ENCODE results near the gene ANXA2. TPM values are rescaled to one million over a fixed set of nuclear protein-coding genes. Genes with fewer than 3 reads are reported as not detected.
"Not testable (repeated sequence)": the region's sequence is repeated elsewhere in the genome, so short reads cannot be mapped to it uniquely, and the experiment has no call there.

ANXA2 gene
- total RNA-seq, 2 experiments from 2014 or later, result 382 to 422 TPM

- H3K27ac Mint-ChIP-seq; ATAC-seq; H3K4me3 Mint-ChIP-seq; H3K36me3 Mint-ChIP-seq; H3K9me3 Mint-ChIP-seq (ENCODE audit: low read depth); DNase-seq; H3K27me3 Mint-ChIP-seq; CTCF ChIA-PET: not testable (repeated sequence)
- peaks cover 20% of the 10 kb centered on the region for H3K4me1 Mint-ChIP-seq
Measured at GRCh38 chr15:60404351-60404750, 6.6 kb upstream of the ANXA2 start.

DNA sequence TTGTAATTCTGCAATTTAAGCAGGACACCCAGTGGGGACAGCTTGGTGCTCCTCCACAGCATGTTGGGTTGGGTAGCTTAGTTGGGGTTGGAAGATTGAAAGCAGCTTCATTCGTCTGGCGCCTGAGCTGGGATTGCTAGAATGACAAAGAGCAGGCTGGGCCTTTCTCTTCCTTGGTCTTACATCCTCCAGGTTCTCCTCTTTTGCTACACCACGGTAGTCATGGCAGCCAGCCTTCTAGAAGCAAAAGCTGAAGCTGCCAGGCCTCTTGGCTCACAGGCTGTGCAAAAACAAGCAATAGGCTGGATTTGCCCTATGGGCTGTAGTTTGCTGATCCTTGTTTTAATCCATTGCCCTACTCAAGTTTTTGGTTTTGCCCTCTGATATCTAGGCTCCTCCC, 3.2 kb upstream of the ANXA2 start:
- CTCF ChIA-PET, result interaction anchor here (1.1 to 1.4 kb wide), 2 partner anchors 8 to 32 kb away, joined by 3 to 4 read pairs; no protein-coding TSS in a partner anchor
- H3K36me3 Mint-ChIP-seq, result peaks cover 17% of the 10 kb centered on the region
- peaks cover 12% of the 10 kb centered on the region for H3K27me3 Mint-ChIP-seq
- H3K4me1 Mint-ChIP-seq, result peaks cover 24% of the 10 kb centered on the region
- no peaks in the 10 kb centered on the region for H3K9me3 Mint-ChIP-seq (ENCODE audit: low read depth)
- no peak overlapping the region for H3K4me3 Mint-ChIP-seq
- DNase-seq, result no peak
- ATAC-seq, result no peak
- no peak overlapping the region for H3K27ac Mint-ChIP-seq

- no peak overlapping the region for H3K4me3 Mint-ChIP-seq
- CTCF ChIA-PET, result interaction anchor here (1.3 to 1.4 kb wide), 2 partner anchors 9 to 11 kb away, joined by 3 to 4 read pairs; no protein-coding TSS in a partner anchor
- no peak overlapping the region for H3K27ac Mint-ChIP-seq
- ATAC-seq, result no peak
- H3K4me1 Mint-ChIP-seq, result peaks cover 32% of the 10 kb centered on the region
- H3K27me3 Mint-ChIP-seq, result peaks cover 12% of the 10 kb centered on the region
- no peak for DNase-seq
- peaks cover 27% of the 10 kb centered on the region for H3K36me3 Mint-ChIP-seq
- H3K9me3 Mint-ChIP-seq (ENCODE audit: low read depth), result no peaks in the 10 kb centered on the region
Measured at GRCh38 chr15:60399931-60400330, 2.1 kb upstream of the ANXA2 start.

DNA sequence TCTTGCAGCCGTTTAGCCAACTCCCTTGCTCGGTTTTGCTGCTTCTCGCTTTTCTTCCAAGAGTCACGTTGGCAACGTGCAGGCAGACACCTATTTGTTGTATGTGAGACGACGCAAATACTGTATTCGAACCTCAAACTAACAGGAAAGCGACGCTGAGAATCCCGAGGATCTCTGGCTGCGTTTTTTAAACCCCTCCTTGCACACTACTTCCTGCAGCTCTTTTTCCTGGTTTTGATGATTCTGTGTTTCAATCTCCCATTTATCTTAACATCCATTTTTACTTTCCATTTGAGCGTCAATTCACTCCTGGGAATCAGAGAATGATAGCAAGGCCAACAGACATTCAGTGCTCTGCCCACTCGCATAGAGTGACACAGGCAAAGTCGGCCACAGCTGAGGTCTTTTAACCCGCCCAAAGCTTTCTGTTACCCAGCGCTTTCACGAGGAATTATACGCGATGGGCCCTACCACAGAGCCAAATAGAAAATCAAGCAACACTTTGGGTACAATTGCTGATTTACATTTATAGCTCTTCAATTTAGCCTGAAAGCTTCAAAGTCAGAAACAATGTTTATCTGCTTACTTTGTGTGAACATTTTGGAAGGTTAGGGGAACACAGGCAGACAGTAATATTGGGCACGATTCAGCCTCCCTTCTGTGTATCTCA, 1.6 kb upstream of the ANXA2 start:
- peak overlapping the region; percentile 91 for H3K27ac Mint-ChIP-seq

DNA sequence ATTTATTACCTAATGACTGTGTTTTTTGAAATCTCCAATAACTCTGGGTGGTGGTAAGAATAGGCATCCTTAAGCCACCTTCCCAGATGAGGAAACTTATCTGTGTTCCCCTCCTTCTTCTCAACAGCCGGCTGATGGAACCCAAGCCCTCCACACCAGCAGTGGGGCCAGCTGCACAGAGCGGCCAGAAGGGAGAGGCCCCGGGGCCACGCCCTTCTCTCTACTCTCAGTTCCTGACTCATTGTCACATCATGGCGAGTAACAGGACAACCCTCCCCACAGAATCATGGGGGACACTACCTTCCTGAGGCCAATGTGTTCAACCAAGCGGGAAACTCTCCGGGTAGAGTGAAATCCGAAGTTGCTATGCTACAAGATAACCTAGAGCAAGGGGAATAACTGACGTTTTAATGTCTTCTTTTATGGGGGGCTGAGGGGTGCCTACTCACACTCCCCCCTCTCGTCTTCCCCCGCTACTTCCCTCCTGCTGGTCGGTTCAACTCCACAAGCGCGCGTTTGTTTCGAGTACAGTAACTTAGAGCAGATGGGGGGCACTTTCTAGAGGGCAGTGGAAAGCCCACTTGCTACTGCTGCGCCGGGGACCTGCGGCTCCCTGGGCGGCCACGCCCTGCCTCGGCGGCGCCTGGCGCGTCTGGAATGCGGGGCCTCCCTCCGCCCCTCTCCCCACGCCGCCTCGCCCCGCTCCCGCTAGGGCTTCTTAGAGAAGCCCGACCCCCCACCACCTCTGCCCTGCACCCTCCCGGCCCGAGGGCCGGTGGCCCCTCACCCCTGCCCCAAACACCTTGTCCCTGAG, 621 bp downstream of the ANXA2 start:
- CTCF ChIA-PET, result interaction anchor here (1.5 kb wide), 3 partner anchors 12 to 111 kb away, joined by 3 to 16 read pairs (median 6); no protein-coding TSS in a partner anchor
- peak overlapping the region; percentile 95 for H3K4me3 Mint-ChIP-seq
- ATAC-seq, result peak; percentile 60
- H3K27ac Mint-ChIP-seq, result peak overlapping the region; percentile 95
- peak; percentile 84 for DNase-seq
- H3K4me1 Mint-ChIP-seq, result peaks cover 58% of the 10 kb centered on the region
- H3K36me3 Mint-ChIP-seq, result peaks cover 47% of the 10 kb centered on the region
- H3K27me3 Mint-ChIP-seq, result peaks cover 5% of the 10 kb centered on the region
- no peaks in the 10 kb centered on the region for H3K9me3 Mint-ChIP-seq (ENCODE audit: low read depth)

More for the DNA sequence above, 1.6 kb upstream of the ANXA2 start:
- H3K4me3 Mint-ChIP-seq, result peak overlapping the region; percentile 74
- CTCF ChIA-PET, result interaction anchor here (1.0 to 1.4 kb wide), 3 partner anchors 8 to 12 kb away, joined by 3 to 4 read pairs (median 3); no protein-coding TSS in a partner anchor
- ATAC-seq, result no peak
- peaks cover 32% of the 10 kb centered on the region for H3K36me3 Mint-ChIP-seq
- H3K27me3 Mint-ChIP-seq, result peaks cover 12% of the 10 kb centered on the region
- peaks cover 37% of the 10 kb centered on the region for H3K4me1 Mint-ChIP-seq
- DNase-seq, result no peak
- no peaks in the 10 kb centered on the region for H3K9me3 Mint-ChIP-seq (ENCODE audit: low read depth)

- Mint-ChIP-seq H3K27ac (peak overlapping the region; percentile 95), H3K36me3 (peaks cover 50% of the 10 kb centered on the region), H3K4me1 (peaks cover 63% of the 10 kb centered on the region), H3K9me3 (ENCODE audit: low read depth) (no peaks in the 10 kb centered on the region), H3K27me3 (peaks cover 5% of the 10 kb centered on the region), H3K4me3 (peak overlapping the region; percentile 95)
- DNase-seq (no peak), ATAC-seq (no peak)
- CTCF ChIA-PET, result interaction anchor here (1.5 kb wide), 1 partner anchor 13 kb away, joined by 3 read pairs; no protein-coding TSS in a partner anchor
Measured at GRCh38 chr15:60396560-60396957, 1.2 kb downstream of the ANXA2 start.

DNA sequence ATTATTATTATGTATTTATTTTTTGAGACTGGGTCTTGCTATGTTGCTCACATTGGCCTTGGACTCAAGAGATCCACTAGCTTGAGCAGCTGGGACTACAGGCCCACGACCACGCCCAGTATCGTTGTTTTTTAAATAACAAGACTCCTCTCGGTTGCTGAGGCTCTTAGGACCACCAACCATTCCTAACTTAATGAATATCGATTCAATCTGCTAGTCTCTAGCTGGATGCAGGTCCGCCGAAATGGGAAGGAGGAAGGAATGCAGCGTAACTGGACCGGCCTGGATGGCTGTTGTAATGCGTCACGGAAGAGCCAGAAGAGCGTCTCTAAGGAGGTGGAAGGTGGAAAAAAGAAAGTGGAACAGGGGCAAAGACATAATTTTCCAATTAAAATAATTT, 1.7 kb downstream of the ANXA2 start:
- H3K36me3 Mint-ChIP-seq, result peaks cover 52% of the 10 kb centered on the region
- H3K27me3 Mint-ChIP-seq, result peaks cover 5% of the 10 kb centered on the region
- H3K4me3 Mint-ChIP-seq, result peak overlapping the region; percentile 95
- H3K27ac Mint-ChIP-seq, result no peak overlapping the region
- no peak for DNase-seq
- CTCF ChIA-PET, result interaction anchor here (1.5 kb wide), 1 partner anchor 13 kb away, joined by 3 read pairs; no protein-coding TSS in a partner anchor
- ATAC-seq, result no peak
- H3K9me3 Mint-ChIP-seq (ENCODE audit: low read depth), result no peaks in the 10 kb centered on the region
- H3K4me1 Mint-ChIP-seq, result peaks cover 65% of the 10 kb centered on the region

DNA sequence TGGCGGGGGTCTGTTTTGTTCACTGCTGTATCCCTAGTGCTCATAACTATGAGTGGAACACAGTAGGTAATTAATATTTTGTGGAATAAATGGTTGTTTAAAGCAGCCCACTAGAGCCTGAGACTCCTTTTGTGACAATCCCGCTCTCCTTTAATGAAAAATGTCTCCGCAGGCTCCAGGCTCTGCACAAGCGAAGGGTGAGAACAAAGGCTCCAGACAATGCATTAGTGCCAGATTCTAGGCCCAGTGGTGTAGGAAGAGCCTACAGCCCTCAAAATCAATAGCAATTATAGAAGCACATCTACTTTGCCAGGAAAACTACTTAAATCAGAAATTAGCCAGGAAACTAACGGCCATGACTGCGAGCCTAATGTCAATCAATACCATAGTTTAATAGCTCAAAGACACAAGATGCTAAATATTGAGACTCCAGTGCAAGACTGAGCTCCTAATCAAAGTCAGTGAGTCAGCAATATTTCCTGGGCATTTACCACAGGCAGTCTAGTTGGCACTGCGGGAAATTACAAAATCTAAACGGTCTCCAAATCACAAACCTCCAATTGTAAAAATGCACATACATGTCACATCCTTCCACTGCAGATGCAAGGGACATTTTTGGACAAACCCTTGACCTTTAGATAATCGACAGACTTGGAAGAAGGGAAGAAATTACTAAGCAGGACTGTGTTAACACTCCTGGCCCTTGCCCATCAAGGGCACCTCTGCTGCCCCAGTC, 2.3 kb downstream of the ANXA2 start:
- peaks cover 53% of the 10 kb centered on the region for H3K36me3 Mint-ChIP-seq

DNA sequence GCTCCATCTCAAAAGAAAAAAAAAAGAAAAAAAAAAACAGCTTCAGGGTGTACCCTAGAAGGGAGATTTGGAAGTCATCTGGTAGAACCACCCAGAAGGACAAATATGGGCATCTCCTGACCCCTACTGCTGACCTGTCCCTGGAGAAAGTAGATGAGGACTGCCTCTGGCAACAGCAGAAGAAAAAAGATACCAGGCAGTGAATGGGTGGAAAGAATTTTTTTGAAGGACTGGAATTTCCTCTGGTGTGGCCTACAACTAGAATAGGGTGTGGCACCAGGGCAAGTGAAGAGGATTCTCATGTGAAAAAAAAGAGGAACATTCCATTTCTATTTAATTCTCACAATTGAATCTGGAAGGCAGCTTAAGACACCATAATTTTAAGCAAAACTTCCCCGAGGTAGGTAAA, 3.1 kb downstream of the ANXA2 start:
- DNase-seq, result peak; percentile 19
- Mint-ChIP-seq H3K27me3 (peaks cover 5% of the 10 kb centered on the region), H3K36me3 (peaks cover 54% of the 10 kb centered on the region), H3K9me3 (ENCODE audit: low read depth) (no peaks in the 10 kb centered on the region), H3K4me1 (peaks cover 77% of the 10 kb centered on the region), H3K4me3 (no peak overlapping the region), H3K27ac (peak overlapping the region; percentile 22)
- ATAC-seq, result no peak
- CTCF ChIA-PET, result interaction anchor here (1.2 kb wide), 1 partner anchor 100 kb away, joined by 3 read pairs; no protein-coding TSS in a partner anchor

More for the DNA sequence above, 2.3 kb downstream of the ANXA2 start:
- H3K9me3 Mint-ChIP-seq (ENCODE audit: low read depth), result no peaks in the 10 kb centered on the region
- no peak overlapping the region for H3K4me3 Mint-ChIP-seq
- no peak overlapping the region for H3K27ac Mint-ChIP-seq
- H3K27me3 Mint-ChIP-seq, result peaks cover 5% of the 10 kb centered on the region
- CTCF ChIA-PET, result interaction anchor here (1.2 to 1.5 kb wide), 2 partner anchors 14 to 99 kb away, joined by 3 read pairs; no protein-coding TSS in a partner anchor
- no peak for ATAC-seq
- peaks cover 69% of the 10 kb centered on the region for H3K4me1 Mint-ChIP-seq
- no peak for DNase-seq

- Mint-ChIP-seq H3K4me1 (peaks cover 79% of the 10 kb centered on the region), H3K9me3 (ENCODE audit: low read depth) (no peaks in the 10 kb centered on the region), H3K36me3 (peaks cover 54% of the 10 kb centered on the region), H3K27me3 (no peaks in the 10 kb centered on the region), H3K4me3 (peak overlapping the region; percentile 0), H3K27ac (peak overlapping the region; percentile 73)
- CTCF ChIA-PET, result interaction anchor here (0.6 kb wide), 1 partner anchor 703 kb away, joined by 4 read pairs; no protein-coding TSS in a partner anchor
- ATAC-seq (no peak), DNase-seq (peak; percentile 41)
Measured at GRCh38 chr15:60392986-60393790, 4.6 kb downstream of the ANXA2 start.

GRCh38 chr15:60392601-60392985, 5.2 kb downstream of the ANXA2 start:
- Mint-ChIP-seq H3K4me3 (no peak overlapping the region), H3K27me3 (no peaks in the 10 kb centered on the region), H3K36me3 (peaks cover 55% of the 10 kb centered on the region), H3K4me1 (peaks cover 81% of the 10 kb centered on the region), H3K9me3 (ENCODE audit: low read depth) (no peaks in the 10 kb centered on the region), H3K27ac (peak overlapping the region; percentile 73)
- CTCF ChIA-PET, result no interaction called here
- ATAC-seq (peak; percentile 41), DNase-seq (peak; percentile 75)

- peaks cover 86% of the 10 kb centered on the region for H3K4me1 Mint-ChIP-seq
- peaks cover 59% of the 10 kb centered on the region for H3K36me3 Mint-ChIP-seq
- no peak for ATAC-seq
- peak overlapping the region; percentile 61 for H3K27ac Mint-ChIP-seq
- H3K27me3 Mint-ChIP-seq, result no peaks in the 10 kb centered on the region
- H3K4me3 Mint-ChIP-seq, result no peak overlapping the region
- H3K9me3 Mint-ChIP-seq (ENCODE audit: low read depth), result no peaks in the 10 kb centered on the region
- peak; percentile 26 for DNase-seq
- CTCF ChIA-PET, result no interaction called here
Measured at GRCh38 chr15:60391722-60392315, 6.0 kb downstream of the ANXA2 start.
